Embryonic facial prominence (tissue), 1 donor: ENCODE data around the gene CES3.
"Not testable (repeated sequence)": the region's sequence is repeated elsewhere in the genome, so short reads cannot be mapped to it uniquely, and the experiment has no call there.

Source experiments
- DNase-seq: peaks from one replicate; pipeline ENCODE4 v3.0.0-alpha.2; 2016; ENCODE audit errors: extremely low spot score

Gene CES3

DNA sequence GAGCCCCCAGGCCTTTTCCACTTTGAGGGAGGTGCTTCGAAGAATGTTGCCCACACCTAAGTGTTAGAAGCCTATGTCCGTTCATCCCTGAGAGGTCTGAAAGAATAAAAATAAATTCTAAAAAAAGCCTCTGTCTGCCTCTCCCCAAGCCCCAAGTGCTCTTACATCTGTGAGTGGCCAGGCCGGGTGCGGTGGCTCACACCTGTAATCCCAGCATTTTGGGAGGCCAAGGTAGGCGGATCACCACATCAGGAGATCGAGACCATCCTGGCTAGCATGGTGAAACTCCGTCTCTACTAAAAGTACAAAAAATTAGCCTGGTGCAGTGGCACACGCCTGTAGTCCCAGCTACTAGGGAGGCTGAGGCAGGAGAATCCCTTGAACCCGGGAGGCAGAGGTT, 16.1 kb upstream of the CES3 start:
- DNase-seq, result not testable (repeated sequence)

- no peak for DNase-seq
These were observed 15.1 kb upstream of the CES3 start for GRCh38 chr16:66945939-66946338.

DNA sequence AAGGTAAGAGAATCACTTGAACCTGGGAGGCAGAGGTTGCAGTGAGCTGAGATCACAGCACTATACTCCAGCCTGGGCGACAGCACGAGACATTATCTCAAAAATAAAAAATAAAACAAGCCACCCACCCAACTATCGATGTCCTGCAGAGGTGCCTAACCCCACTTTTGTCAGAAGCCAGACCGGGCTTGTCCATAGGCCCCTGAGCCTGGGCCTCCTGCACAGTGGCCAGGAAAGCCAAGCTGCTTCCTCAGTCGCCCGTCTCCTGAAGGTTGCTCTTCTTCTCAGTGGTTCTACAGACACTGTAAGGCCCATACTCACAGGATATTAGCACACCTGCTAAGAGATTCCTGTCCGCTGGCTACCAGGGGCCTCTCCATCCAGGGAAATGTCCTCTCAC, 14.5 kb upstream of the CES3 start:
- no peak for DNase-seq

DNA sequence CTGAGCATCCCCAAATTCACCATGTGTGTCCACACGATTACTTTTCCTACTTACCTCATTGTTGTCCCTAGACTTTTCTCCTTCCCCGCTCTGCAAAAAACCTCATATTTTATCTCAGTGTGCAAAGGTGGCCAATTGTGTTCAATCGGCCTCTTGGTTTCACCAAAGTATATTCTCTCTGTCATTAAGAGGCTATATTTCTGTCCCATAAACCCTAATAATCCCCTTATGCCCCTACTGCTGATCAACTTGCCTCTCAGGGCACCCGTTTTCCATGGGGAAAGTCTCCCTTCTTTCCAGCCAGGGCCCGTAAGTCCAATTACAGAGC, 14.1 kb upstream of the CES3 start:
- DNase-seq, result no peak

DNA sequence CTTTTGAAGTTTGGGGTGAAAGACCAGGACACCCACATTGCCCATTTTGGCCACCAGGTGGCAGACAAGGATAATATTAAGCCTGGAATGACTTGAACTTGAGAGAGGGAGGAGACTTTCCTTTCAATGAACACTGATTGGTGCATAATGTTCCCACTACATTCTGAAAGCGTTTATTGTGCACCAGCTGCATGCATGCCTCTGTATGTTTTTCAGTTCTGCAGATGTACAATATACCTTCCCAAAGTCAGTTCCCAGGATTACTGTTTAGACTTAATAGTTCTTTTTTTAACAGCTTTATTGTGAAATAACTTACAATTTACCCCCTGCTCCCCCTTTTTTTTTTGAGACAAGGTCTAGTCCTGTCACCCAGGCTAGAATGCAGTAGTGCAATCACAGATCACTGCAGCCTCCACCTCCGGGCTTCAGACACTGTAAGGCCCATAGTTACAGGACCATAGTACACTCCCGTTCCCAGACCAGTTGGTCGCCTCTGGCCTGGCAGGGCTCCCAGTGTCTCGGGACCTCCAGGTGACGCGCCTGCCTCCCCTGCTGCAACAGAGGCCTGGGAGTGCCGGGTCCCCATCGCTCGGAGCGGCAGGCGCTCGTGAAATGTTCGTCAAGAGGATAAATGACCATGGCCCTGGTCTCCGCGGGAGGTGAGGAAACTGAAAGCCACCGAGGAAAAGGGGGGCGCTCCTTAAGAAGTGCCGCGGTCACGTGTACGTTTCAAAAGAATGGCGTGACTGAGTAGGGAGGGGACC, 13.6 kb upstream of the CES3 start:
- peak; percentile 54 for DNase-seq

DNA sequence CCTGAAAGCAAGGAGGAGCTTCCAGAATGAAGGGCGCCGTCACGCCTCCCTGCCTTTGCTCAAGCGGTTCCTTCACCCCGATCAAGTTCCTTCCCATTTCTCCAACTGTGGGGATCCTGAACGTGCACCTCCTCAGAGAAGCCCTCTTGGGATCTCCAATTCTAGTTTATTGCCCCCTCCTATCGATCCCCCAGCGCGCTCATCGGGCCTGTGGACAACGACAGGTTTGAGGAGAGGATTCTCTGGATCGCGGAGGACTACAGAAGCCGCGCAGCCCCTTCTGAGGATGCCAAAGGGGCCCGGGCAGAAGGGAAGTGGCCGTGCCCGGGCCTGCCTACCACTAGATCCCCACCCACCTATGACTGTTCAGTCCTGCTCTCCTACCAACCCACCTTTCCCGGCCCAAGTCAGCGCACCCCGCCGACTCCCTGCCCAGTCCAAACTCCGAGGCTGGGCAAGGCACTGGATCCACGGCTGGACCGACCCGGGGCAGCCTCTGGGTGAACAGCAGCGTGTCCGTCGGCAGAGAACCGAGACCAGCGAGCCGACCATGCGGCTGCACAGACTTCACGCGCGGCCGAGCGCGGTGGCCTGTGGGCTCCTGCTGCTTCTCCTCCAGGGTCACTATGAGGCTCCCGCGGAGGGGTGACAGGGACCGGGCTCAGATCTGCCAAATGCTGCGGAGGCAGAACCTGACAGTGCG, 12.8 kb upstream of the CES3 start:
- DNase-seq, result no peak

DNA sequence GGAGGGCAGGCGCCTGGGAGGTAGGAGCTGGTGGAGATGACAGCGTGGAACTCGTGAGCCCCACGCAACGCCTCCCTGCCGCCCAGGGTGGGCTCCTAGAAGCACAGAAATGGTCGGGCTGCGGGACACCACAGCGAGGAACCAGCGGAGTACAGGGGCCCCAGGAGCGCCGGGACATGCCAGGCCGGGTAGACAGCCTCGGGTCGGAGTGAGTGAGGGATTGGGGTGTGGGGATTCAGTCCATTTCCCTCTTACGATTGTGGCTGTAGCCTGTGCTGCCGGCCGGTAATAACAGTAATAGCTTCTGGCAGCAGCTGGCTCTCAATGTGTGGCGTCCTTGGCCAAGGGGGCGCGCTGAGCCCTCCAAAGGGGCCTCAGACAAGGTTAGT, 12.2 kb upstream of the CES3 start:
- DNase-seq, result no peak

GRCh38 chr16:66949472-66949871, 11.6 kb upstream of the CES3 start:
- DNase-seq, result no peak

- no peak for DNase-seq
These were observed 10.6 kb upstream of the CES3 start for GRCh38 chr16:66950437-66950836.

DNA sequence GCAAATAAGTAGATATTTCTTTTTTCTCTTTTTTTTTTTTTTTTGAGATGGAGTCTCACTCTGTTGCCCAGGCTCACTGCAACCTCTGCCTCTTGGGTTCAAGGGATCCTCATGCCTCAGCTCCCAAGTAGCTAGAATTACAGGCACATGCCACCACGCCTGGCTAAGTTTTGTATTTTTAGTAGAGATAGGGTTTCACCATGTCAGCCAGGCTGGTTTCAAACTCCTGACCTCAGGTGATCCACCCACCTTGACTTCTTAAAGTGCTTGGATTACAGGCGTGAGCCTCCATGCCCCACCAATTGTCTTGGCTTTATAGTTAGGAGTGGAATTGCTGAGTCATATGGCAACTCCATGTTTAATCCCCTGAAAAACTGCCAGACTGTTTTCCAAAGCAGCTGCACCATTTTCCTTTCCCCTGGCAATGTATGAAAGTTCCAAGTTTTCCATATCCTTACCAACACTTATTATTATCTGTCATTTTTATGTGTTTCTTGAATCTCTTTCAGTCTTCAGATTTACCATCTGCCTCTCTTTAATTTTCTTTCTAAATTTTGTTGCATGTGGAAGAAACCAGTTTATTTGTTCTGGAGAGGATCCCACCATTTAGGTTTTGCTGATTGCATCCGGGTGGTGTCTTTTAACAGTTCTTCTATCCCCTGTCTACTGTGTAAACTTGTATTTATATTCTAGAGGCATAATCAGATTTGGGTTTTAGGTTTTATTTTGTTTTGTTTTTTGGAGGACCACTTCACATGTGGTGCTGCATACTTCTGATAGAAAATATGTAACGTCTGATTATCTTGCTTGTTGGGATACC, 9.9 kb upstream of the CES3 start:
- no peak for DNase-seq

- no peak for DNase-seq
These were observed 8.5 kb upstream of the CES3 start for GRCh38 chr16:66952430-66953110.

- no peak for DNase-seq
These were observed 7.5 kb upstream of the CES3 start for GRCh38 chr16:66953462-66954096.

DNA sequence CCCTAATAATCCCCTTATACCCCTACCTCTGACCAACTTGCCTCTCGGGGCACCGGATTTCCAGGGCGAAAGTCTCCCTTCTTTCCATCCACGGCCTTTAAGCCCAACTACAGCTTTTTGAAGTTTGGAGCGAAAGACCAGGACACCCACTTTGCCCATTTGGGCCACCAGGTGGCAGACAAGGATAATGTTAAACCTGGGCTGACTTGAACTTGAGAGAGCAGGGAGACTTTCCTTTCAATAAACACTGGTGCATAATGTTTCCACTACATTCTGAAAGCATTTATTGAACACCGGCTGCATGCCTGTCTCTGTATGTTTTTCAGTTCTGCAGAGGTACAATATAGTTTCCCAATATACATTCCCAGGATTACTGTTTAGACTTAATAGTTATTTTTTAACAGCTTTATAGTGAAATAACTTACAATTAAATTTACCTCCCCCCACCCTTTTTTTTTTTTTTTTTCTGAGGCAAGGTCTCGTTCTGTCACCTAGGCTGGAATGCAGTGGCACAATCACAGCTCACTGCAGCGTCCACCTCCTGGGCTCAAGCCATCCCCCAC, 6.9 kb upstream of the CES3 start:
- DNase-seq, result peak; percentile 40

GRCh38 chr16:66955363-66956153, 5.5 kb upstream of the CES3 start:
- DNase-seq, result not testable (repeated sequence)

DNA sequence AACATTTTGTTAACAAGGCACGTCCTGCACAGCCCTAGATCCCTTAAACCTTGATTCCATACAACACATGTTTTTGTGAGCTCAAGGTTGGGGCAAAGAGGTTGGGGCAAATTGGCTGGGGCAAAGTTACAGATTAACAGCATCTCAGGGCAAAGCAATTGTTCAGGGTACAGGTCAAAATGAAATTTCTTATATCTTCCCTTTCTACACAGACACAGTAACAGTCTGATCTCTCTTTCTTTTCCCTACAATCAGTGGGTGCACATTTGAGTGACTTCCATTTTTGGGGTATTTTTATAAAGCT, 5.0 kb upstream of the CES3 start:
- DNase-seq, result not testable (repeated sequence)

DNA sequence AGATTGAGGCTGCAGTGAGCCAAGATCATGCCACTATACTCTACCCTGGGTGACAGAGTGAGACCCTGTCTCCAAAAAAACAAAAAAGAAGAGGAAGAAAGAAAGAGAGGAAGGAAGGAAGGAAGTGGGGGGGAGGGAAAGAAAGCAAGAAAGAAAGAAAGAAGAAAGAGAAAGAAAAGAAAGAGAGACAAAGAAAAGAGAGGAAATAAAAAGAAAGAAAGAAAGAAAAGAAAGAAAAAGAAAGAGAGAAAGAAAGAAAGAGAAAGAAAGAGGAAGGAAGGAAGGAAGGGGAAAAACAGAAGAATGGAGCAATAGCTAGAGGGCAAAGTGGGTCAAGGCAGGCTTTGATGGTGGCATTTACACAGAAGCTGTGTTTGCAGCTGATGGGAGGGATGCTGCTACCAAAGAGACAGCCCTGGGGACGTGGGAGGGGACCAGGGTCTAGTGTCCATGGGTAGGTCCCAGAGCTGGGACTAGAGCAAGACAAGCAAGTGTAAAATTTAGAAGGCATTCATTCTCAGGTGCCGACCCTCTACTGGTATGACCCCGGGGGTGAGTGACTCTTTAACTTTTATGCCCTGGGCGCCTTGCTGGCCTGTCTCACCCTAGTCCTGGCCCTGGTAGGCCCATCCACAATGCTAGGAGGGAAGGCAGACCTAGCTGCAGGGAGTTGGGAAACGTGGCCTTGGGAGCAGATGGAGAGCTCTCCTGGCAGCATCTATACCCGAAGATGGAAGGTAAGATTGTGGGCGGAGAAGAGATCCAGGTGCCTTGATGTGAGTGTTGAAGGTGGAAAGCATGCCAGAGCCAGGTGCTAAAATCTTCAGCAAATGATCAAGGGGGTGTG, 2.0 kb upstream of the CES3 start:
- no peak for DNase-seq

DNA sequence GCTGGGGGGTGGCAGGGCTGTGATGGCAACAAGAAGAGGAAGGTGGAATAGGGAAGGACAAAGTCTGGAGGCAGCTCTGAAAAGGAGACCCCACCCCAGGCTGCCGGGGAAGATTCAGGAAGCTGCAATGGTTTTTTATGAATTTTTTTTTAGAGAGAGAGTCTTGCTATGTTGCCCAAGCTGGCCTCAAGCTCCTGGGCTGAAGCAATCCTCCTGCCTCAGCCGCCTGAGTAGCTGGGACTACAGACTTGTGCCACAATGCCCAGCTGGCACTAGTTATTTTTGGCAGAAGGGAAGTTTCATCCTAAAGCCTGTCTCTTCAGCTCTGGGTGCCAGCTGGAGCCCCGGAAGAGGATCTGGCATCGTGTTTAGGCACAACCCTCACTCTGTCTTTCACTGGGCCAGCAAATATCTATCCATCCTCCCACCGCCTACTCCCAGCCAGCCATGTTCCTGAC, 1.3 kb upstream of the CES3 start:
- no peak for DNase-seq

GRCh38 chr16:66960270-66960669, 796 bp upstream of the CES3 start:
- DNase-seq, result no peak

GRCh38 chr16:66961914-66962313, 848 bp downstream of the CES3 start:
- DNase-seq, result no peak

DNA sequence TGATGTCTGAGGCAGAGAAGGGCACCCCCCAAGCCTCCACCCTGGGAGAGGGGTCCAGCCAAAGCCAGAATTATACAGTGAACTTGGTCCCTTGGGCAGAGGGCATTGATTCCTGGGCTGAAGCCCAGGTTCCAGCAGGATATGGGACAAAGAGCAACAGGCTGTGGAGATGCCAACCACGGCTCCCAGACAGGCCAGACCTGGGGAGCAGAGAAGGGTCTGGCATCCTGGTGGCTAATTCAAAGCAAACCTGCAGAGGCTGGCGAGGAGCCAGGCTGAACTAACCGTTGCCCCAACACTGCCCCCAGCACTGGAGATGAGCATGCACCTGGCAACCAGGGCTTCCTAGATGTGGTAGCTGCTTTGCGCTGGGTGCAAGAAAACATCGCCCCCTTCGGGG, 3.0 kb downstream of the CES3 start:
- DNase-seq, result no peak
